Measurements from ENCODE around the gene ANAPC16.
"Not testable (repeated sequence)": the region's sequence is repeated elsewhere in the genome, so short reads cannot be mapped to it uniquely, and the experiment has no call there.

The ANAPC16 gene

DNA sequence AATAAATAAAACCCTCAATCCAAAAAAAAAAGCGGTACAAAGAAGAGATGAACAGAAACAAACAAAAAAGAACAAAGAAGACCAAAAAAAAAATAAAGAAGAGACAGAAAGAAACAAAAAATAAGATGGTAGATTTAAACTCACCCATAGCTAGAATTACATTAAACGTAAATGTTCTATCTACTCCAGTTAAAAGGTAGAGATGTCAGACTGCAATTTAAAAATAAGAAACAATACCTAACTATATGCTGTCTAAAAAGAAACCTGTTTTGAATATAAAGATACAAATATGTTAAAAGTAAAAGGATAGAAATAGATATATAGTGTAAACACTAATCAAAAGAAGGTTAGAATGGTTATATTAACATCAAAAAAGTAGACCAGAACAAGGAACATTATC lies 31.7 kb upstream of the ANAPC16 start:
- Histone ChIP-seq H3K27me3 (ENCODE audit: low read depth, low read length) (no peaks in the 10 kb centered on the region), H3K4me1 (ENCODE audit: control insufficient read depth in 1 of 2, insufficient read depth in 2 of 2, low read length in 2 of 2) (no peaks in the 10 kb centered on the region), H3K36me3 (ENCODE audit: control insufficient read depth in 1 of 2, insufficient read depth in 2 of 2, low read length in 2 of 2) (peaks cover 0 to under 1% of the 10 kb centered on the region in 2 donors), H3K27ac (ENCODE audit: low read length) (no peak overlapping the region), H3K9me3 (ENCODE audit: control insufficient read depth in 1 of 2, low read length in 2 of 2) (peaks cover 0 to 3% of the 10 kb centered on the region in 2 donors), H3K4me3 (ENCODE audit: low read depth in 1 of 2, low read length in 2 of 2) (no peak overlapping the region)

DNA sequence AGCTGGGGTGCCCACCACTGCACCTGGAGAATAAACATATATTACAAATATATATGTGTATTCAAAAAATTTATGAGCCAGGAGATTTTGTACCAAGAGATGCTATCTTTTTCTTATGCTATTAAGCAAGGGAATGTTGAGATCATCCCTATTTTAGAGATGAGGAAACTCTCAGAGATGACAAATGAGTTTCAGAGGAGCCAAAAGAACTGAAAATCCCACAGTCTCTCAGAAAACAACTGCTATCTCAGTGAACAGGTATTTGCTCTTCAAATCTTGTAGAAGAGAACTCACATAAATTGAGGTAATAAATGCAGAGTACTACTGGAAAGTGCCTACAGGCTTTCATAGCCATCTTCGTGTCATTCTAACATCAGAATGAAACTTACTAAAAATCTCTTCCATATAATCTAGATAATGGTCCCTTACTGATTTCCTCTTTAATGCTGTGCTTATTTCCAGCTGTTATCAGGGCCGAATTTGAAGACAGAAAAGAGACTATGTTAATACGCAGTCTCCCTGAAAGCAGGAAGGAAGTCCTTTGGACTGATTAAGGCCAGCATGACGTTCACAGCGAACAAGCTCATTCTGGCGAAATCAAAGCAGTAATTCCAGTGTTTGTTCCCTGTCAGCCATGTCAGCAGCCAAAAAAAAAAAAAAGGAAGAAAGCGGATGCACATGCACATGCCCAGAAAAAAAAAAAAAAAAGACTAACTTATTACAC lies 29.4 kb upstream of the ANAPC16 start:
- peaks cover 0 to 3% of the 10 kb centered on the region in 2 donors for H3K9me3 ChIP-seq (ENCODE audit: control insufficient read depth in 1 of 2, low read length in 2 of 2)
- no peaks in the 10 kb centered on the region for H3K4me1 ChIP-seq (ENCODE audit: control insufficient read depth in 1 of 2, insufficient read depth in 2 of 2, low read length in 2 of 2)
- no peak overlapping the region for H3K4me3 ChIP-seq (ENCODE audit: low read depth in 1 of 2, low read length in 2 of 2)
- H3K27me3 ChIP-seq (ENCODE audit: low read depth, low read length): no peaks in the 10 kb centered on the region
- H3K36me3 ChIP-seq (ENCODE audit: control insufficient read depth in 1 of 2, insufficient read depth in 2 of 2, low read length in 2 of 2): no peaks in the 10 kb centered on the region
- H3K27ac ChIP-seq (ENCODE audit: low read length): peak overlapping the region; percentile 90

DNA sequence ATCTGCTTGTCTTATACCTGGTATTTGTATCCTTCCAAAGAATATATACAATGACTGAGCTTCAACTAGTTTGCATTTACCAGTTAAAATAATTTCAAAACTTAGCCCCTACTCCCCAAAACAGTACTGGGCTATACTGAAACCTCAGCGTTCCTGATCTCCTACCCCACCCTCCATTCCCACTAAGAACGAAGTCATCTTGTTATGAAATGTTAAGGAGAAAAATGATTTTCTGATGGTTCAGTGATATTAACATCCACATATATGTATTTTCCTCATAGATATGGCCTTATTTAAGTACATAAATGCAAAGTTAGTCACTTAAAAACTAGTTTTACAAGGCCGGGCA lies 28.9 kb upstream of the ANAPC16 start:
- Histone ChIP-seq H3K27ac (ENCODE audit: low read length) (peak overlapping the region; percentile 90), H3K4me1 (ENCODE audit: control insufficient read depth in 1 of 2, insufficient read depth in 2 of 2, low read length in 2 of 2) (no peaks in the 10 kb centered on the region), H3K9me3 (ENCODE audit: control insufficient read depth in 1 of 2, low read length in 2 of 2) (peaks cover 0 to 3% of the 10 kb centered on the region in 2 donors), H3K36me3 (ENCODE audit: control insufficient read depth in 1 of 2, insufficient read depth in 2 of 2, low read length in 2 of 2) (no peaks in the 10 kb centered on the region), H3K4me3 (ENCODE audit: low read depth in 1 of 2, low read length in 2 of 2) (no peak overlapping the region), H3K27me3 (ENCODE audit: low read depth, low read length) (no peaks in the 10 kb centered on the region)

DNA sequence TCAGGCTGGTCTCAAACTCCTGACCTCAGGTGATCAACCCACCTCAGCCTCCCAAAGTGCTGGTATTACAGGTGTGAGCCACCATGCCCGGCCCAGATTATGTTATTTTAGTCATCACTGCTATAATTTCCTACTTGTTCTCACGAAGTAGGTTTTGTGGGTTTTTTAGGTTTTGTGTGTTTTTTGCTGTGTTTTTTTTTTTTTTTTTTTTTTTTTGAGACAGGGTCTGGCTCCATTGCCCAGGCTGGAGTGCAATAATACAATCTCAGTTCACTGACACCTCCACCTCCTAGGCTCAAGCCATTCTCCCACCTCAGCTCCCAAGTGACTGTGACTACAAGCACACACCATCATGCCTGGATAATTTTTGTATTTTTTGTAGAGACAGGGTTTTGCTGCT lies 20.9 kb upstream of the ANAPC16 start:
- Histone ChIP-seq H3K9me3 (ENCODE audit: control insufficient read depth in 1 of 2, low read length in 2 of 2) (no peaks in the 10 kb centered on the region), H3K27me3 (ENCODE audit: low read depth, low read length) (no peaks in the 10 kb centered on the region), H3K4me3 (ENCODE audit: low read depth in 1 of 2, low read length in 2 of 2) (no peak overlapping the region), H3K27ac (ENCODE audit: low read length) (no peak overlapping the region), H3K36me3 (ENCODE audit: control insufficient read depth in 1 of 2, insufficient read depth in 2 of 2, low read length in 2 of 2) (peaks cover 4 to 14% of the 10 kb centered on the region in 2 donors), H3K4me1 (ENCODE audit: control insufficient read depth in 1 of 2, insufficient read depth in 2 of 2, low read length in 2 of 2) (no peaks in the 10 kb centered on the region)

DNA sequence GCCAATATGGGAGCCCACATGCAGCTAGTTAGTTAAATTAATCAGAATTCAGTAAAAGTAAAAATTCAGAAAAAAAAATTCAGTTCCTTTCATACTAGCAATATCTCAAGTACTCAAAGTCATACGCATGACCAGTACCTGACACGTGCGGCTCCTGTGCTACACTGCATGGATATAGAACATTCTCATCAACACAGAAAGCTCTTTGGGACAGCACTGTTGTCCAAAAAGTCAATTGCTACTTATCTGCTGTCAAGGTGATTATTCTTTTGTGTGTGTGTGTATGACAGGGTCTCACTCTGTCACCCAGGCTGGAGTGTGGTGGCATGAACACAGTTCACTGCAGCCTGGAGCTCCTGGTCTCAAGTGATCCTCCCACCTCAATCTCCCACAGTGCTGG lies 14.9 kb upstream of the ANAPC16 start:
- H3K9me3 ChIP-seq (ENCODE audit: control insufficient read depth in 1 of 2, low read length in 2 of 2): no peaks in the 10 kb centered on the region
- no peaks in the 10 kb centered on the region for H3K27me3 ChIP-seq (ENCODE audit: low read depth, low read length)
- no peak overlapping the region for H3K4me3 ChIP-seq (ENCODE audit: low read depth in 1 of 2, low read length in 2 of 2)
- no peaks in the 10 kb centered on the region for H3K4me1 ChIP-seq (ENCODE audit: control insufficient read depth in 1 of 2, insufficient read depth in 2 of 2, low read length in 2 of 2)
- H3K36me3 ChIP-seq (ENCODE audit: control insufficient read depth in 1 of 2, insufficient read depth in 2 of 2, low read length in 2 of 2): peaks cover 21 to 38% of the 10 kb centered on the region in 2 donors
- no peak overlapping the region for H3K27ac ChIP-seq (ENCODE audit: low read length)

DNA sequence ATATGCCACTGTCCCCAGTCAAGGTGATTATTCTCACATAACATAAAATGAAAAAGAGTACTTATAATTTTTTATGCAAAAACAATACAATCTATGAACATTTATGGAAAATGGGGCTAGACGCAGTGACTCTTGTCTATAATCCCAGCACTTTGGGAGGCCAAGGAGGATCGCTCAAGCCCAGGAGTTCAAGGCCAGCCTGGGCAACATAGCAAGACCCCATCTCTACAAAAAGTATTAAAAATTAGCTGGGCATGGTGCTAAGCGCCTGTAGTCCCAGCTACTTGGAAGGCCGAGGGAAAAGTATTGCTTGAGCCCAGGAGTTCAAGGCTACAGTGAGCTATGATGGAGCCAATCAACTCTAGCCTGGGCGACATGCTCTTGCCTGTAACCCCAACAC lies 14.5 kb upstream of the ANAPC16 start:
- Histone ChIP-seq H3K4me3 (ENCODE audit: low read depth in 1 of 2, low read length in 2 of 2) (no peak overlapping the region), H3K27me3 (ENCODE audit: low read depth, low read length) (no peaks in the 10 kb centered on the region)

DNA sequence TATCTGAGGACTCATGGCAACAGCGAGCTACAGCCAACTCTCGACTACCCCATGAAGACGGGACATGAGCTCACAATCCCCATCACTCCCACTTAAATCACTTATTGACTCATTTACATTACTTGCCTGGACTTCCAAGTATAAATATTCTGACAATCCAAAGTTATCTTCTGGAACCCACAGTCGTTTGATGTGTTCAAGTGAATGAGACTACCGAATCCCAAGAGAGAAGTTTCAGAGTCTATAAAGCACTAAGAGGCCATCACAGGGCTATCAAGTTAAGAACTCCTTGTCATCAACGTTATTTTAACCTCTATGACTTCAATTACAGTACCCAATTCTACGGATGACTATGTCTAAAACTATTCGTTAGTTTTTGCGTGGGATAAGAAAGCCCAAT lies 11.5 kb upstream of the ANAPC16 start:
- Histone ChIP-seq H3K36me3 (ENCODE audit: control insufficient read depth in 1 of 2, insufficient read depth in 2 of 2, low read length in 2 of 2) (peaks cover 24 to 34% of the 10 kb centered on the region in 2 donors), H3K4me1 (ENCODE audit: control insufficient read depth in 1 of 2, insufficient read depth in 2 of 2, low read length in 2 of 2) (no peaks in the 10 kb centered on the region), H3K9me3 (ENCODE audit: control insufficient read depth in 1 of 2, low read length in 2 of 2) (no peaks in the 10 kb centered on the region), H3K27me3 (ENCODE audit: low read depth, low read length) (no peaks in the 10 kb centered on the region), H3K27ac (ENCODE audit: low read length) (no peak overlapping the region), H3K4me3 (ENCODE audit: low read depth in 1 of 2, low read length in 2 of 2) (no peak overlapping the region)

More for the DNA sequence above, 14.5 kb upstream of the ANAPC16 start:
- Histone ChIP-seq H3K9me3 (ENCODE audit: control insufficient read depth in 1 of 2, low read length in 2 of 2) (no peaks in the 10 kb centered on the region), H3K36me3 (ENCODE audit: control insufficient read depth in 1 of 2, insufficient read depth in 2 of 2, low read length in 2 of 2) (peaks cover 21 to 34% of the 10 kb centered on the region in 2 donors), H3K4me1 (ENCODE audit: control insufficient read depth in 1 of 2, insufficient read depth in 2 of 2, low read length in 2 of 2) (no peaks in the 10 kb centered on the region), H3K27ac (ENCODE audit: low read length) (no peak overlapping the region)

DNA sequence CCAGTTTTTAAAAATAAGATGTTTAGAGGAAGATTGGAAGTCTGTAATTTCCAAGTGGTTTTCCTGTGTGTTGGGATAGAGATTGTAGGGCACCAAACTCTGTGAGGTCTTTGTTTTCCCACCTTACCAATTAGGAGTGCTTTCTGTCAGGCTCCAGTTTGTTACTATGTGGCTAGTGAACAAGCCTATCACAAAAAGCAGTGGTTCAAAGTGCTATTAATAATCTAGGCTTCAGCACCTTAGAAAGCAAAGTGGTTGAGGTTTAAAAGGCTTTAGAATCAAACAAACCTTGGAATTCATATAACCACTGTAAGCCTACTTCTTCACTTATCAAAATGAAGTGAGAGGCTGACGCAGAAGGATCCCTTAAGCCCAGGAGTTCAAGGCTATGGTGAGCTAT lies 11.1 kb upstream of the ANAPC16 start:
- H3K27me3 ChIP-seq (ENCODE audit: low read depth, low read length): no peaks in the 10 kb centered on the region
- H3K9me3 ChIP-seq (ENCODE audit: control insufficient read depth in 1 of 2, low read length in 2 of 2): no peaks in the 10 kb centered on the region
- H3K36me3 ChIP-seq (ENCODE audit: control insufficient read depth in 1 of 2, insufficient read depth in 2 of 2, low read length in 2 of 2): peaks cover 24 to 36% of the 10 kb centered on the region in 2 donors
- no peaks in the 10 kb centered on the region for H3K4me1 ChIP-seq (ENCODE audit: control insufficient read depth in 1 of 2, insufficient read depth in 2 of 2, low read length in 2 of 2)
- H3K4me3 ChIP-seq (ENCODE audit: low read depth in 1 of 2, low read length in 2 of 2): no peak overlapping the region
- H3K27ac ChIP-seq (ENCODE audit: low read length): no peak overlapping the region

DNA sequence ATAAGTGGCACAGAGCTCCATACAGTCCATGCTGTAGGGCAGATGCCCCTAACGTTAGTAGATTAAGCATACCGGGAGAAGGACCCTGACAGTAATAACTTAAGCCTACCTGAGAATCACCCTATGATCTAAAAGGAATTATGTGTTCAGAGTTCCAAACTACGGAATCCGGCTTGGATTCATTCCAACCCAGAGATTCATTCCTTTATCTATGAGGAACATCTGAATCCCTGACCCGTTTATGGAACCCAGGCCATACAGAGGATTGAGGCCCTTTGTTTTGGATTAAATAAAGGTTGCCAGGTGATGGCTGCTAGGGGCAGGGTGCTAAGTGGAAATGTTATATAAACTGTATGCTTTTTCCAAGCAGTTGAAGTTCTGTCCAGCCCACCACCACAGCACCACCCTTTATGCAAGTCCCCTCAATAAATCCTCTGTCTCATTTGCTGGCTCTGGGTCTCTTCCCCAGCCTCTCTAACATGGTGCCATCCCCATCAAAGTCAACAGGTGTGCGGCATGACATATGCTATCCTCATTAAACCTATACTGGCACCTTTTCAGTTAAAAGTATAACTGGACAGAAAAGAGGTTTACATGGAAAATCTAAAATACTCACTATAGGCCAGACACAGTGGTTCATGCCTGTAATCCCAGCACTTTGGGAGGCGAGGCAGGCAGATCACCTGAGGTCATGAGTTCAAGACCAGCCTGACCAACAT lies 9.1 kb upstream of the ANAPC16 start:
- no peaks in the 10 kb centered on the region for H3K4me1 ChIP-seq (ENCODE audit: control insufficient read depth in 1 of 2, insufficient read depth in 2 of 2, low read length in 2 of 2)
- no peaks in the 10 kb centered on the region for H3K9me3 ChIP-seq (ENCODE audit: control insufficient read depth in 1 of 2, low read length in 2 of 2)
- peaks cover 22 to 39% of the 10 kb centered on the region in 2 donors for H3K36me3 ChIP-seq (ENCODE audit: control insufficient read depth in 1 of 2, insufficient read depth in 2 of 2, low read length in 2 of 2)
- no peak overlapping the region for H3K4me3 ChIP-seq (ENCODE audit: low read depth in 1 of 2, low read length in 2 of 2)
- H3K27me3 ChIP-seq (ENCODE audit: low read depth, low read length): no peaks in the 10 kb centered on the region
- no peak overlapping the region for H3K27ac ChIP-seq (ENCODE audit: low read length)

DNA sequence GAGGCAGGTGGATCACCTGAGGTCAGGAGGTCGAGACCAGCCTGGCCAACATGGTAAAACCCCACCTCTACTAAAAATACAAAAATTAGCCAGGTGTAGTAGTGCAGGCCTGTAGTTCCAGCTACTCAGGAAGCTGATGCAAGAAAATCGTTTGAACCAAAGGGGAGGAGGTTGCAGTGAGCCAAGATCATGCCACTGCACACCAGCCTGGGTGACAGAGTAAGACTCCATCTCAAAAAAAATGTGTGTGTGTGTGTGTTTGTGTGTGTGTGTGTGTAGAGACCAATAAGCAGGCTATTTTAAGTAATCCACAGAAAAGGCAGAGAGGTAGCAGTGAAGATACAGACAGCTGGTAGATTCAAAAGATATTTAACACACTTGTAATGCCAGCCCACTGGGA lies 7.3 kb upstream of the ANAPC16 start:
- not testable (repeated sequence) for H3K27ac ChIP-seq (ENCODE audit: low read length); H3K9me3 ChIP-seq (ENCODE audit: control insufficient read depth in 1 of 2, low read length in 2 of 2); H3K4me3 ChIP-seq (ENCODE audit: low read depth in 1 of 2, low read length in 2 of 2); H3K4me1 ChIP-seq (ENCODE audit: control insufficient read depth in 1 of 2, insufficient read depth in 2 of 2, low read length in 2 of 2); H3K27me3 ChIP-seq (ENCODE audit: low read depth, low read length)
- H3K36me3 ChIP-seq (ENCODE audit: control insufficient read depth in 1 of 2, insufficient read depth in 2 of 2, low read length in 2 of 2): peaks cover 22 to 31% of the 10 kb centered on the region in 2 donors

DNA sequence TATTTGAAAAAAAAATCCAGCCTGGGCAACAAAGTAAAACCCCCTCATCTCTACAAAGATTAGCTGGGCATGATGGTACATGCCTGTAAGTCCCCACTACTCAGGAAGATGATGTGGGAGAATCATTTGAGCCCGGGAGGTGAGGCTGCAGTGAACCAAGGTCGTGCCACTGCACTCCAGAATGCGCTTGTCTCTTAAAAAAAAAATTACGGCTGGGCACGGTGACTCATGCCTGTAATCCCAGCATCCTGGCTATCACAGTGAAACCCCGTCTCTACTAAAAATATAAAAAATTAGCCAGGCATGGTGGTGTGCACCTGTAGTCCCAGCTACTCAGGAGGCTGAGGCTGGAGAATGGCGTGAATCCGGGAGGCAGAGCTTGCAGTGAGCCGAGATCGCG lies 4.4 kb upstream of the ANAPC16 start:
- H3K27me3 ChIP-seq (ENCODE audit: low read depth, low read length); H3K4me3 ChIP-seq (ENCODE audit: low read depth in 1 of 2, low read length in 2 of 2); H3K27ac ChIP-seq (ENCODE audit: low read length); H3K9me3 ChIP-seq (ENCODE audit: control insufficient read depth in 1 of 2, low read length in 2 of 2): not testable (repeated sequence)
- H3K4me1 ChIP-seq (ENCODE audit: control insufficient read depth in 1 of 2, insufficient read depth in 2 of 2, low read length in 2 of 2): peaks cover 0 to 11% of the 10 kb centered on the region in 2 donors
- H3K36me3 ChIP-seq (ENCODE audit: control insufficient read depth in 1 of 2, insufficient read depth in 2 of 2, low read length in 2 of 2): peaks cover 14 to 22% of the 10 kb centered on the region in 2 donors
